ENCODE results near the gene ZMYND19. TPM values are rescaled to one million over a fixed set of nuclear protein-coding genes. Genes with fewer than 3 reads are reported as not detected.

ZMYND19 gene
- total RNA-seq, 6 donors from 2014 or later = 10.2 to 28.3 (median 20.9) TPM

DNA sequence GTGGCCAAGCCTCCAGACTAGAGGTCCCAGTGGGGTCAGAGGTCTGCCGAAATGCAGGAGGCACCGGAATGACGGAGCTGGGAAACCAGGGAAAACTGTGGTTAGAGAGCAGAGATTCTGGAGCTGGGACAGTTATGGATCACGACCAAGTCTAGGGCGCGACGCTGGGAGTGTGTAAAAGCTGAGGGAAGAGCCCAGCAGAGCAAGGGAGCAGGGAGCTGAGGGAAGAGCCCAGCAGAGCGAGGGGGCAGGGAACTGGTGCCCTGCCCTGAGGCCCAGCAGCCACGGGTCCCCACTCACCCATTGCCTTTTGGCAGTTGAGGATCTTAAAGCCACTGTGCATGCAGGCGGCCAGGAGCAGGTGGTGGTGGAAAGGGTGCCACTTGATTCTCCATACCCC lies 26.2 kb downstream of the ZMYND19 start:
- WGBS, 2 donors = 90 to 97% methylated on average over 10 of the region's 10 CpGs
- no peak for ATAC-seq (ENCODE audit: low FRiP score in 2 of 2)

DNA sequence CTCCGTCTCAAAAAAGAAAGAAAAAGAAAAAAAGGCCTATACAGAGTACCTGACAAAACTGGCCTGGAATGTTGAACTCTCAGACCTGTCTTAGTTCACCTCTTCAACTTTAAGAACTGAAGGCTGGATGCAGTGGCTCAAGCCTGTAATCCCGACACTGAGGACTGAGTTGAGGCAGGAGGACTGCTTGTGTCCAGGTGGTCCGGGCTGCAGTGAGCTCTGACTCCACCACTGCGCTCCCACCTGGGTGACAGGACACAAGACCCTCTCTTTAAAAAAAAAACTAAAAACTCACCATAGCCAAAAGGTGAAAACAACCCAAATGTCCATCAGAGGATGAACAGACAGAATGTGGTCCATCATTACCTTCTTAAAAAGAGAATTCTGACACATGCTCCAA lies 32.2 kb downstream of the ZMYND19 start:
- no peak for TF ChIP-seq POLR2A (IDR thresholded peaks at IDR 0.05)
- TF ChIP-seq EP300 (IDR thresholded peaks at IDR 0.05) = no peak
- TF ChIP-seq POLR2AphosphoS5 (IDR thresholded peaks at IDR 0.05) = no peak
- TF ChIP-seq, protein P1, sequence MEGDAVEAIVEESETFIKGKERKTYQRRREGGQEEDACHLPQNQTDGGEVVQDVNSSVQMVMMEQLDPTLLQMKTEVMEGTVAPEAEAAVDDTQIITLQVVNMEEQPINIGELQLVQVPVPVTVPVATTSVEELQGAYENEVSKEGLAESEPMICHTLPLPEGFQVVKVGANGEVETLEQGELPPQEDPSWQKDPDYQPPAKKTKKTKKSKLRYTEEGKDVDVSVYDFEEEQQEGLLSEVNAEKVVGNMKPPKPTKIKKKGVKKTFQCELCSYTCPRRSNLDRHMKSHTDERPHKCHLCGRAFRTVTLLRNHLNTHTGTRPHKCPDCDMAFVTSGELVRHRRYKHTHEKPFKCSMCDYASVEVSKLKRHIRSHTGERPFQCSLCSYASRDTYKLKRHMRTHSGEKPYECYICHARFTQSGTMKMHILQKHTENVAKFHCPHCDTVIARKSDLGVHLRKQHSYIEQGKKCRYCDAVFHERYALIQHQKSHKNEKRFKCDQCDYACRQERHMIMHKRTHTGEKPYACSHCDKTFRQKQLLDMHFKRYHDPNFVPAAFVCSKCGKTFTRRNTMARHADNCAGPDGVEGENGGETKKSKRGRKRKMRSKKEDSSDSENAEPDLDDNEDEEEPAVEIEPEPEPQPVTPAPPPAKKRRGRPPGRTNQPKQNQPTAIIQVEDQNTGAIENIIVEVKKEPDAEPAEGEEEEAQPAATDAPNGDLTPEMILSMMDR (IDR thresholded peaks at IDR 0.05) = no peak
- no peak for ATAC-seq (ENCODE audit: low FRiP score in 2 of 2)
- Histone ChIP-seq H3K9me3 (no peaks in the 10 kb centered on the region), H3K27me3 (no peaks in the 10 kb centered on the region), H3K27ac (no peak overlapping the region), H3K4me1 (no peaks in the 10 kb centered on the region), H3K4me3 (no peak overlapping the region), H3K36me3 (peaks cover 0 to 73% (median 37%) of the 10 kb centered on the region in 4 donors)
- WGBS, 2 donors = 94 to 97% methylated on average over 4 of the region's 4 CpGs
- no peak for DNase-seq

More for the DNA sequence above, 26.2 kb downstream of the ZMYND19 start:
- Histone ChIP-seq H3K27me3 (no peaks in the 10 kb centered on the region), H3K9me3 (no peaks in the 10 kb centered on the region), H3K27ac (no peak overlapping the region), H3K4me3 (no peak overlapping the region), H3K36me3 (peaks cover 8 to 53% (median 30%) of the 10 kb centered on the region in 4 donors), H3K4me1 (no peaks in the 10 kb centered on the region)
- TF ChIP-seq EP300 (IDR thresholded peaks at IDR 0.05) = no peak
- no peak for TF ChIP-seq POLR2AphosphoS5 (IDR thresholded peaks at IDR 0.05)
- no peak for TF ChIP-seq POLR2A (IDR thresholded peaks at IDR 0.05)
- TF ChIP-seq, protein P1 (IDR thresholded peaks at IDR 0.05) = no peak
- DNase-seq = no peak

DNA sequence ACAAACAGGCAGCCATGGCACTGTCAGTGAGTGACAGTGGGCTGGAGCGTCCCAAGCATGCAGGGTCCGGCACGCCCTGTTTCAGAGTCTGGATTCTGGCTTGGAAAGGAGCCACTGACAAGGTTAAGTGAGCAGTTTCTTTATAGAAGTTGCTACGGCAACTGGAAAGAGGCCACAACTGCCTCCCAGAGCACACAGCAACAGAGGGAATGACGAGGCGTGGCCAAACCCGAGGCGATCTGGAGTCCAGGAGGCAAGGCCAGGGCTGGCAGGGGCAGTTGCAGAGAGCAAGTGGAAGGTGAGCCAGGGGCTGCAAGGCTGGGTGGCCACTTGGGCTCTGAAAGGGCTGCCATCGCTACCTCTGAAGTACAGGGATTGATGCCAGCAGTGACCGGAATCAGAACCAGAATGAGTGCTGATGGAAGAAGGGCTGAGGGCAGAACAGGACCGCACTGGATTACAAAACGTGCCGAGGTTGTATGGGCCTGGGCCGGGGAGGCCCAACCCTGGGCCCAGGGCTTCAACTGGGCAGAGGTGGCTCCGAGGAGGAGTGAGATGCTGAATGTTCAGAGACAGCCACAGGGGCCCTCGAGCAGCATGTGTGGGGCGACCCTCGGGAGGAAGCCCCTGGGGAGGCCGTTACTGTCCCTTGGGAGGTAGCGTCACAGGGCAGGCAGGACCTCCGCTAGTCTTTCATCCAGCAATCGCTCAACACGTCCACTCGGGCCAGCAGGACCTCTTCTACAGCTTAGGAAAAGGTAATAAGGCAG lies 34.1 kb downstream of the ZMYND19 start:
- WGBS, 2 donors = 87 to 89% methylated on average over 21 to 24 of the region's 24 CpGs
- Histone ChIP-seq H3K4me1 (peaks cover 6 to 9% (median 7%) of the 10 kb centered on the region in 4 donors), H3K36me3 (peaks cover 0 to 57% (median 30%) of the 10 kb centered on the region in 4 donors), H3K9me3 (no peaks in the 10 kb centered on the region), H3K4me3 (no peak overlapping the region), H3K27ac (no peak overlapping the region), H3K27me3 (no peaks in the 10 kb centered on the region)
- DNase-seq = no peak
- no peak for ATAC-seq (ENCODE audit: low FRiP score in 2 of 2)
- TF ChIP-seq POLR2A (IDR thresholded peaks at IDR 0.05) (no peak), POLR2AphosphoS5 (IDR thresholded peaks at IDR 0.05) (no peak), EP300 (IDR thresholded peaks at IDR 0.05) (no peak)
- TF ChIP-seq, protein P1 (IDR thresholded peaks at IDR 0.05) = no peak

- H3K4me1 ChIP-seq = peaks cover 6 to 19% (median 10%) of the 10 kb centered on the region in 4 donors
- H3K36me3 ChIP-seq = peaks cover 0 to 53% (median 29%) of the 10 kb centered on the region in 4 donors
- no peaks in the 10 kb centered on the region for H3K9me3 ChIP-seq
Measured at GRCh38 chr9:137555179-137555578, 35.1 kb downstream of the ZMYND19 start.

More at GRCh38 chr9:137555179-137555578, 35.1 kb downstream of the ZMYND19 start:
- no peak overlapping the region for H3K4me3 ChIP-seq
- DNase-seq = no peak
- WGBS, 2 donors = 90 to 95% methylated on average over 10 of the region's 10 CpGs
- ATAC-seq (ENCODE audit: low FRiP score in 2 of 2) = no peak
- no peaks in the 10 kb centered on the region for H3K27me3 ChIP-seq
- TF ChIP-seq POLR2AphosphoS5 (IDR thresholded peaks at IDR 0.05) = no peak
- TF ChIP-seq, protein P1 (IDR thresholded peaks at IDR 0.05) = no peak
- TF ChIP-seq POLR2A (IDR thresholded peaks at IDR 0.05) = no peak
- TF ChIP-seq EP300 (IDR thresholded peaks at IDR 0.05) = no peak
- H3K27ac ChIP-seq = no peak overlapping the region
